GM18870 (cell line): ENCODE measurements around the gene DUS1L.
A peak's percentile ranks its signal among the peaks of the same experiment; 100 is the strongest.

Source experiments
- ATAC-seq: cut with Tn5 transposase; IDR thresholded peaks from one replicate; pipeline ENCODE4 v1.9.1; 2021; ENCODE audit warnings: moderate library complexity; ENCODE audit not compliant: unreplicated experiment

DUS1L gene

GRCh38 chr17:82101301-82101715 lies 35.7 kb upstream of the DUS1L start:
- no peak for ATAC-seq

- no peak for ATAC-seq
These were observed 35.1 kb upstream of the DUS1L start for GRCh38 chr17:82100502-82101298.

- no peak for ATAC-seq
These were observed 33.5 kb upstream of the DUS1L start for GRCh38 chr17:82098939-82099763.

- ATAC-seq = peak; percentile 56
These were observed 32.8 kb upstream of the DUS1L start, which contains the start of gene FASN for GRCh38 chr17:82098169-82098938. TSS of gene FASN (minus strand) at chr17:82098236. CDS start at chr17:82096445, 1,791 bp downstream.

- peak; percentile 14 for ATAC-seq
These were observed 32.2 kb upstream of the DUS1L start for GRCh38 chr17:82097919-82098168.

GRCh38 chr17:82097184-82097918 lies 31.7 kb upstream of the DUS1L start:
- ATAC-seq = no peak

GRCh38 chr17:82096709-82097183 lies 31.1 kb upstream of the DUS1L start:
- no peak for ATAC-seq

GRCh38 chr17:82095777-82096708 lies 30.4 kb upstream of the DUS1L start:
- no peak for ATAC-seq

- ATAC-seq = no peak
These were observed 29.6 kb upstream of the DUS1L start for GRCh38 chr17:82094931-82095776.

GRCh38 chr17:82092995-82093751 lies 27.6 kb upstream of the DUS1L start:
- no peak for ATAC-seq

- no peak for ATAC-seq
These were observed 27.0 kb upstream of the DUS1L start for GRCh38 chr17:82092628-82092994.

- ATAC-seq = no peak
These were observed 26.5 kb upstream of the DUS1L start for GRCh38 chr17:82092094-82092586.

GRCh38 chr17:82091264-82092066 lies 25.9 kb upstream of the DUS1L start:
- ATAC-seq = no peak

GRCh38 chr17:82090549-82091263 lies 25.1 kb upstream of the DUS1L start:
- no peak for ATAC-seq

GRCh38 chr17:82089723-82090548 lies 24.3 kb upstream of the DUS1L start:
- no peak for ATAC-seq
